ENCODE results near the gene SIGLEC10.

Gene SIGLEC10

GRCh38 chr19:51391073-51391611, 26.3 kb downstream of the SIGLEC10 start:
- no peak for DNase-seq

GRCh38 chr19:51389143-51389542, 28.3 kb downstream of the SIGLEC10 start:
- no peak for DNase-seq

GRCh38 chr19:51387924-51388389, 29.5 kb downstream of the SIGLEC10 start, which contains the start of gene LIM2:
LIM2 (minus strand) TSS chr19:51387974; CDS start chr19:51387443, 531 bp downstream.
- DNase-seq, result no peak

GRCh38 chr19:51386882-51387520, 30.4 kb downstream of the SIGLEC10 start:
- DNase-seq, result no peak

- no peak for DNase-seq
Observed at GRCh38 chr19:51382004-51382403, 35.4 kb downstream of the SIGLEC10 start.

GRCh38 chr19:51380379-51380778, 37.1 kb downstream of the SIGLEC10 start:
- no peak for DNase-seq

- DNase-seq, result no peak
Observed at GRCh38 chr19:51377422-51377821, 40.0 kb downstream of the SIGLEC10 start.

GRCh38 chr19:51375504-51376221, 41.8 kb downstream of the SIGLEC10 start:
- no peak for DNase-seq

- no peak for DNase-seq
Observed at GRCh38 chr19:51372649-51373504, 44.6 kb downstream of the SIGLEC10 start, which contains the start of gene NKG7. NKG7 (minus strand) TSS chr19:51372654; CDS start chr19:51372535, 119 bp downstream.

GRCh38 chr19:51372021-51372648, 45.3 kb downstream of the SIGLEC10 start:
- DNase-seq, result no peak

- DNase-seq, result no peak
Observed at GRCh38 chr19:51371186-51371690, 46.2 kb downstream of the SIGLEC10 start.

- DNase-seq, result no peak
Observed at GRCh38 chr19:51370230-51370629, 47.2 kb downstream of the SIGLEC10 start.

- DNase-seq, result no peak
Observed at GRCh38 chr19:51368366-51369282, 48.8 kb downstream of the SIGLEC10 start, which contains the start of gene CLDND2. CLDND2 (minus strand) TSS chr19:51369003; CDS start chr19:51368577, 426 bp downstream.

- peak; percentile 83 for DNase-seq
Observed at GRCh38 chr19:51367565-51368365, 49.7 kb downstream of the SIGLEC10 start.

- no peak for DNase-seq
Observed at GRCh38 chr19:51367255-51367564, 50.2 kb downstream of the SIGLEC10 start.

GRCh38 chr19:51366389-51367254, 50.8 kb downstream of the SIGLEC10 start:
- DNase-seq, result peak; percentile 82

GRCh38 chr19:51365965-51366388, 51.5 kb downstream of the SIGLEC10 start, which contains the start of gene ETFB:
ETFB (minus strand) TSS chr19:51366388; CDS start chr19:51366326, 62 bp downstream.
- DNase-seq, result no peak

GRCh38 chr19:51365211-51365964, 52.1 kb downstream of the SIGLEC10 start:
- DNase-seq, result no peak

Measured in NCI-H1048 (cell line).